Peyer's patch (tissue), 4 donors: Measurements from ENCODE around the gene ENTPD6.

Source experiments
- POLR2A ChIP-seq, 2 donors: fragments of 450-650 bp; IDR thresholded peaks; one replicate each; pipeline ENCODE4 v1.5.1; 2017; ENCODE audit warnings: antibody characterized with exemption in 2 of 2, mild to moderate bottlenecking in 2 of 2, moderate library complexity in 2 of 2
- TF ChIP-seq, protein P1 (sequence below), 6 experiments: fragments of 450-650 bp in 4 of 6; fragments of 200-600 bp in 2 of 6; sonication (generic) in 1 of 6; IDR thresholded peaks; one replicate each; pipeline ENCODE4 v1.5.1; 2017 to 2019; ENCODE audit warnings: antibody characterized with exemption in 6 of 6, mild to moderate bottlenecking in 3 of 6, moderate library complexity in 1 of 6

DNA sequence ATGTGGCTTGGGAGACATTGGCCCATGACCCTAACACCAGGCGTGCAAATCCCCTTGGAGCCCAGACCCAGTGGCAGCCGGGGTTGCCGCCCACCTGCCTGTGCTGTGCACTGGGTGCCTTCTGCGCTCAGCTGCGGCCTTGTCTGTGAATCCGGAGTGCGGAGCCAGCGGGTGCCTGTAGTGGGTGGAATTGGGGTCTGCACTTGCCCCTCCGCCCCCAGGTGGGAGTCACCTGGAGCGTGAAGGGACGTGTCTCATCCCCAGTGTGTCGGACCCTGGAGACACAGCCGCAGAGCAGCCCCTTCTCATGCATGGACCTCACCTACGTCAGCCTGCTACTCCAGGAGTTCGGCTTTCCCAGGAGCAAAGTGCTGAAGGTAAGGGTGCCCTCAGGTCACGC lies 29.4 kb downstream of the ENTPD6 start:
- TF ChIP-seq, protein P1, sequence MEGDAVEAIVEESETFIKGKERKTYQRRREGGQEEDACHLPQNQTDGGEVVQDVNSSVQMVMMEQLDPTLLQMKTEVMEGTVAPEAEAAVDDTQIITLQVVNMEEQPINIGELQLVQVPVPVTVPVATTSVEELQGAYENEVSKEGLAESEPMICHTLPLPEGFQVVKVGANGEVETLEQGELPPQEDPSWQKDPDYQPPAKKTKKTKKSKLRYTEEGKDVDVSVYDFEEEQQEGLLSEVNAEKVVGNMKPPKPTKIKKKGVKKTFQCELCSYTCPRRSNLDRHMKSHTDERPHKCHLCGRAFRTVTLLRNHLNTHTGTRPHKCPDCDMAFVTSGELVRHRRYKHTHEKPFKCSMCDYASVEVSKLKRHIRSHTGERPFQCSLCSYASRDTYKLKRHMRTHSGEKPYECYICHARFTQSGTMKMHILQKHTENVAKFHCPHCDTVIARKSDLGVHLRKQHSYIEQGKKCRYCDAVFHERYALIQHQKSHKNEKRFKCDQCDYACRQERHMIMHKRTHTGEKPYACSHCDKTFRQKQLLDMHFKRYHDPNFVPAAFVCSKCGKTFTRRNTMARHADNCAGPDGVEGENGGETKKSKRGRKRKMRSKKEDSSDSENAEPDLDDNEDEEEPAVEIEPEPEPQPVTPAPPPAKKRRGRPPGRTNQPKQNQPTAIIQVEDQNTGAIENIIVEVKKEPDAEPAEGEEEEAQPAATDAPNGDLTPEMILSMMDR (IDR thresholded peaks at IDR 0.05): no peak
- TF ChIP-seq POLR2A (IDR thresholded peaks at IDR 0.05): no peak
